ENCODE measurements around the gene KIAA0930. TPM values are rescaled to one million over a fixed set of nuclear protein-coding genes. Genes with fewer than 3 reads are reported as not detected.

KIAA0930 gene
- total RNA-seq, 2 experiments from 2014 or later, result 16.6 to 19.5 TPM

DNA sequence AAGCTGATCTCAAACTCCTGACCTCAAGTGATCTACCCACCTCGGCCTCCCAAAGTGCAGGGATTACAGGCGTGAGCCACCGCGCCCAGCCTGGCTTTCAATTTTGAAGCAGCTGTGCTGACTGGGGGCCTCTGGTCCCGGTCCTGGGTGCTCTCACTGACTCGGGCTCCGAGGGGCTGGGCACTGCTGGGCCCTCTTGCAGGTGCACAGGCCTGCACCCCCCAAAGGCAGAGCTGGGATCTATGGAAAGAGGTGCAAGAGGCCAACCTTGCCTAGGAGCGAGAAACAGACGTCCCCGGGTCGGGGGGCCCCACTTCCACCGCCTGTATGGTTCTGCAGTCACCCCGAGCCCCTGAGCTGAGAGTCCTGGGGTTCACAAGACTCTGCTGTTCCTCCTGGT, 33.2 kb downstream of the KIAA0930 start:
- no peaks in the 10 kb centered on the region for H3K27me3 Mint-ChIP-seq (ENCODE audit: low read depth)
- no peaks in the 10 kb centered on the region for H3K9me3 Mint-ChIP-seq
- no peak overlapping the region for H3K4me3 Mint-ChIP-seq
- CTCF ChIA-PET, result interaction anchor here (0.7 to 2.3 kb wide), 4 partner anchors 10 to 105 kb away, joined by 4 to 8 read pairs (median 7); no protein-coding TSS in a partner anchor
- peaks cover 1% of the 10 kb centered on the region for H3K36me3 Mint-ChIP-seq (ENCODE audit: low read depth)
- intact Hi-C loops (cut with micrococcal nuclease), result no loop called here
- no peak overlapping the region for H3K27ac Mint-ChIP-seq
- no peak for DNase-seq
- no peaks in the 10 kb centered on the region for H3K4me1 Mint-ChIP-seq (ENCODE audit: low read depth)

DNA sequence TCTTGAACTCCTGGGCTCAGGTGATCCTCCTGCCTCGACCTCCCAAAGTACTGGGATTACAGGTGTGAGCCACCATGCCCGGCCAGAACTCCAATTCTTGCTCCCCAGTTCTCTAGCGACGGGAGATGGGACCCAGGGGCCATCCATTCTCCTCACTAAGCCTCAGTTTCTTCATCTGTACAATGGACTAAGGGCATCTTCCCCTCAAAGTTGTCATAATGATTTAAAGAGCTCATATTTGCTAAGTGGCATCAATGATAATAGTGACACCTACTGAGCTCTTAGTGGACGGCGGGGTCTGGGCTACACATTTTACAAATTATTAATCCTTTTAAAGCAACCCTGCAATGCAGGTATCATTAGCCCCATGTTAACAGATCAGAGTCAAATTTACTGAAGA, 34.5 kb downstream of the KIAA0930 start:
- Mint-ChIP-seq H3K4me3 (no peak overlapping the region), H3K4me1 (ENCODE audit: low read depth) (no peaks in the 10 kb centered on the region), H3K27ac (no peak overlapping the region), H3K9me3 (no peaks in the 10 kb centered on the region), H3K36me3 (ENCODE audit: low read depth) (peaks cover 1% of the 10 kb centered on the region), H3K27me3 (ENCODE audit: low read depth) (no peaks in the 10 kb centered on the region)
- intact Hi-C loops (cut with micrococcal nuclease), result no loop called here
- CTCF ChIA-PET, result interaction anchor here (1.4 kb wide), 1 partner anchor 104 kb away, joined by 3 read pairs; no protein-coding TSS in a partner anchor
- DNase-seq, result no peak

DNA sequence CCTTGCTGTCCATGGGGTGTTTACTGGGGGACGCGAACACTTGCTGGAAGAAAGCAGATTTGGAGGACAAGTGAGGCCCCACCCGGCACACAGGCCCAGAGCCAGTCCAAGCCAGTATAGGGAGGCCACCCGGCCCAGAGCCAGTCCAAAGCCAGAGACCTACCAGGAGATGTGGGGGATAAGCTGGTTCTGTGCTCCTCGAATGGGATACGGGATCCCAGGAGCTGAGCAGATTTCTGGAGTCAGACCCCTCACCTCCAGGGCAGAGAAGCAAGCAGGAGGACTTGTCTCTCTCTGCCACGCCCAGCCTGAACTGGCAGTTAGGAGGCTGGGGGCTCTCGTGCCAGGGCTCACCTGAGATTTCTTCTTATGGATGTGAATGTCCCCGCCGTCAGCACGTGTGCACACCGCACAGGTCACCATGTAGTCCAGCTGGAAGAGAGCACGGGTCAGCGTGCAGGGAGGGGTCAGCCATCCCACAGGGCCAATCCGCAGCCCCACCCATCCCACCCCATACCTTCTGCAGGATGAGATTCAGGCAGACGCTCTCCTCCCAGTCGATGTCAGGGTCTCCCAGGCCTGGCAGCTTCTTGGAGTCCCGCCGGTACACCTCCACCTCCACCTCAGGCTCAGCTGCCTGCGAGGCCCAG, 35.3 kb downstream of the KIAA0930 start:
- peaks cover 1% of the 10 kb centered on the region for H3K36me3 Mint-ChIP-seq (ENCODE audit: low read depth)
- no peaks in the 10 kb centered on the region for H3K9me3 Mint-ChIP-seq
- no peaks in the 10 kb centered on the region for H3K27me3 Mint-ChIP-seq (ENCODE audit: low read depth)
- no peaks in the 10 kb centered on the region for H3K4me1 Mint-ChIP-seq (ENCODE audit: low read depth)
- H3K27ac Mint-ChIP-seq, result no peak overlapping the region
- DNase-seq, result no peak
- CTCF ChIA-PET, result interaction anchor here (0.7 kb wide), 1 partner anchor 24 kb away, joined by 3 read pairs; no protein-coding TSS in a partner anchor
- H3K4me3 Mint-ChIP-seq, result no peak overlapping the region
- intact Hi-C loops (cut with micrococcal nuclease), result no loop called here

DNA sequence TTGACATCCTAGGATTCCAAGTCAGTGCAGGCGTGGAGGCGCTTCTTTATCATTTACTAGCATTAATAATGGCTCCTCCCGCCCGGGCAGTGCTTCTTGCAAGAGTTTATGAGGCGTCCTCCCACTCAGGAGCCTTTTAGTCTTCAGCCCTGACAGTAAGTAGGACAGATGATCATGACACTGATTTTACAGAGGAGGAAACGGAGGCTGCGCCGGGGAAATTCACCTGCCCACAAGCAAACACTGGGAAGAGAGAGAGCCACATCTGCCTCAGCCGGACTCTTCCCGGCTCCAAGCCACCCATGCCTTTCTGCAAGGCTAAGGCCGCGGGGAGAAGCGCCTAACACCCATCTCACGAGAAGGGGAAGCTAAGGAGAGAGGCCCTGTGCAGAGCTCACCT, 35.9 kb downstream of the KIAA0930 start:
- intact Hi-C loops (cut with micrococcal nuclease), result no loop called here
- H3K27me3 Mint-ChIP-seq (ENCODE audit: low read depth), result no peaks in the 10 kb centered on the region
- no peak overlapping the region for H3K27ac Mint-ChIP-seq
- H3K36me3 Mint-ChIP-seq (ENCODE audit: low read depth), result peaks cover under 1% of the 10 kb centered on the region
- H3K4me3 Mint-ChIP-seq, result no peak overlapping the region
- CTCF ChIA-PET, result no interaction called here
- no peaks in the 10 kb centered on the region for H3K4me1 Mint-ChIP-seq (ENCODE audit: low read depth)
- H3K9me3 Mint-ChIP-seq, result no peaks in the 10 kb centered on the region
- no peak for DNase-seq

DNA sequence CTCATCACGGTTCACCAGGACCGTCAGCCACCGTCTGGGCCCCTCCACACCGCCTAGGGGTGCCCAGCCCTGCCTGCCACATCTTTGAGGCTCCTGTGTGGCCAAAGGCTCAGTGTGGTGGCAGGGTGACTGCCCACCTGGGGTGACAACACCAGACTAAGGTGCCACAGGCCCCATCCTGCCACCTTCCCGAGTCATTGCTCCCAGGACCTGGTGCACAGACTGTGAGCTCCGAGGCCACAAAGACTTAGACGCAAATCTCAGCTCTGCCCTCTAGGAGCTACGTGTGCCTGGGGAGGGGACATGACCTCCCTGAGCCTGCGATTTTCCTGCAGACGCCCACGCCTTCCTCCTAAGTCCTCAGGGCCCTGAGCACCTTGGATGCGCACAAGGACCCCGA, 36.5 kb downstream of the KIAA0930 start:
- Mint-ChIP-seq H3K9me3 (no peaks in the 10 kb centered on the region), H3K4me1 (ENCODE audit: low read depth) (no peaks in the 10 kb centered on the region), H3K27me3 (ENCODE audit: low read depth) (no peaks in the 10 kb centered on the region), H3K4me3 (no peak overlapping the region), H3K27ac (no peak overlapping the region), H3K36me3 (ENCODE audit: low read depth) (peaks cover 3% of the 10 kb centered on the region)
- intact Hi-C loops (cut with micrococcal nuclease), result no loop called here
- CTCF ChIA-PET, result no interaction called here
- no peak for DNase-seq

DNA sequence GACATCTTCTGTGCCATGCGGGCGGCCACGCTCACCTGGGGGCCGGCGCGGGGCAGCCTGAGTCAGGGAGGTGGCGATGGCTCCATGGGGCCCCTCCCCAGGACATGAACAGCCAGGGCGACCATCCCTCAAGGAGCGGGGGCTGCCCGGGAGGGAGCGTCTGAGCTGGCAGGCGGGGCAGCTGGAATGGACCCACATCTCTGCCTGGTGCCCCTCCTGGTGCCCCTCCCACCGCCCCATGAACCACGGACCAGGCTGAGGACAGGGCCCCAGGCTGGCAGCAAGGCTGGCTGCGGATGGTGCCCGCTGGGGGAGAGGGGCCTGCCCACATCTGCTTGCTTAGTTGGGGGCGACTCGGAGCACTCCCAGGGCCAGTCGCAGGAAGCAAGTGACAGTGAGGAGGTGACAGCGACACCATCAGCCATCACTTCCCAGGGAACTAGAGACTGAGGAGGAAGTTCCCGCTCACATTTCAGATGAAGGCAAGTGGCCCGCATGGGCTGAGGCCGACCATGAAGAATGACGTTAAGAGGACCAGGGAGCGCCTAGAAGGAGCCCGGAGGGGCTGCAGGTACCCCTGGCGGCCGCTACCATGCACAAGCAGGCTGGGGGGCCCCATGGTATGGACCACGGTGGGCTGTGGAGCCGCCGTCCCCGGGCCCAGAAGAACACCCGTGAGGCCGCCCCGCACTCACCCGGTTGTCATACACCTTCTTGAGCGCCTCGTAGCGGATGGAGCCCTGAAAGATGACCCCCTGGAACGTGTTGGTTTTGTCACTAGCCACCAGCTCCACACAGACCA, 37.3 kb downstream of the KIAA0930 start:
- CTCF ChIA-PET, result no interaction called here
- intact Hi-C loops (cut with micrococcal nuclease), result no loop called here
- no peaks in the 10 kb centered on the region for H3K27me3 Mint-ChIP-seq (ENCODE audit: low read depth)
- no peak for DNase-seq
- H3K27ac Mint-ChIP-seq, result no peak overlapping the region
- no peaks in the 10 kb centered on the region for H3K9me3 Mint-ChIP-seq
- no peak overlapping the region for H3K4me3 Mint-ChIP-seq
- H3K36me3 Mint-ChIP-seq (ENCODE audit: low read depth), result peaks cover 3% of the 10 kb centered on the region
- no peaks in the 10 kb centered on the region for H3K4me1 Mint-ChIP-seq (ENCODE audit: low read depth)

DNA sequence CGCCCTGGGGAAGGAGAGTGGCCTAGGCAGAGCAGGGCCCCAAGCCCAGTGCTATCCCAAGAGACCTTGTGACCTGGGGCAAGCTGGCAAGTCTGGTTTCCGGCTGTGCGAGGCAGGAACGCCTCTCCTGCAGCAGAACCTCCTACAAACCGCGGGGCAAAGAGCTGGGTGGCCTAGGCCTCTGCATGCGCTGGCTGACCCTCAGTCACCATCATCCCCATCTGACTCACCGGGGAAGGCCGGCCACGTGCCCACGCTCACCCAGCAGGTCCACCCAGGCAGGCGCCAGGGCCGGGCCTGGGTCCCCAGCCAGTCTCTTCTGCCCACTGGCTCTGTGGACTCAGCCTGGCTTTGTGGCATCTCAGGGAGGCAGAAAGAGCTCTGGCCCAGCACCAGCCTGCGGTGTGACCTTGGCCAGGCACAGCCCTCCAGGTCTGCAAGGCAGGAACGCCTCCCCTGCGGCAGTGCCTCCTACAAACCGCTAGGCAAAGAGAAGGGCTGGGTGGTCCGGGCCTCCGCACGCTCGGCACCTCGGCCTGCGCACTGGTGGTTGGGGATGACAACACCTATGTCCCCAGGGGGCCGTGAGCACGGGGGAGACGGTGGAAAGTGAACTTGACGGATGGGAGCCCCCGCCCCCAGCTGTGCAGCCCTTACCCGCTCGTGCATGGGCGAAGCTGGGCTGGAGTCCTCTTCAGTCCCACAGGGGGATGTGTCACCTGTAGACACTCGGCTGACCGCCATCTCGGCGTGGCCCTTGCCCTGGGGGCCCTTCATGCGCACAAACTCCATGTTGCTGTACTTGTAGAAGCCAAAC, 38.2 kb downstream of the KIAA0930 start:
- CTCF ChIA-PET, result no interaction called here
- Mint-ChIP-seq H3K27me3 (ENCODE audit: low read depth) (no peaks in the 10 kb centered on the region), H3K36me3 (ENCODE audit: low read depth) (peaks cover 6% of the 10 kb centered on the region), H3K27ac (no peak overlapping the region), H3K9me3 (no peaks in the 10 kb centered on the region), H3K4me1 (ENCODE audit: low read depth) (no peaks in the 10 kb centered on the region), H3K4me3 (no peak overlapping the region)
- intact Hi-C loops (cut with micrococcal nuclease), result no loop called here
- DNase-seq, result no peak

DNA sequence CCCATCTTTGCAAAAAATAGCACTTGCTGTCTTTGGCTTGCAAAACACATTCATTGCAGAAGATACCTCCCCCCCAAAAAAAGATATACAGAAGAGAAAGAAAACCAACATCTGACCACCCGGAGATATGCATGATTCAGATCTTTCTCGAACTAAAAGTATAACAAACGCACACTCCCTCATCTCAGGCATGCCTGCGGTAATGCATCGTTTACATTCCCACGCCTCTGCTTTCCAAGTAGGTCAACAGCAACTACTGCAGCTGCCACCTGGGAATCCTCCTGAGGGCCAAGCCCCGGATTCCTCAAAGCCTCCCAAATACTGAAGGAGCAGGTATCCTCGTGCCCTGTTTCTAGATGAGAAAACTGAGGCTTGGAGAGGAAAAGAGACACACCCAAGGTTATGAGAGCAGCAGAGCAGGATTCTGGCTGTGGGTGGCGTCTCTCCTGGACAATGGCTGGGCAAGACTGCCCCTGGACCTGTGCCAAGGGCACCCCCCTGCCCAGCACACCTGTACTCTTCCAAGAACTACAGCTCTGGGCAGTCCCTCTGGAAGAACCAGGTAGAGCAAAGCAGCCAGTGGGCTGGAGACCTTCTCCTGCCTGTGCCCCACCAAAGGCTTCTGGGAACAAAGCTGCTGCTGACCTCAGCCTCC, 38.9 kb downstream of the KIAA0930 start:
- CTCF ChIA-PET, result no interaction called here
- Mint-ChIP-seq H3K4me3 (no peak overlapping the region), H3K9me3 (no peaks in the 10 kb centered on the region), H3K27ac (no peak overlapping the region), H3K36me3 (ENCODE audit: low read depth) (peaks cover 6% of the 10 kb centered on the region), H3K27me3 (ENCODE audit: low read depth) (no peaks in the 10 kb centered on the region), H3K4me1 (ENCODE audit: low read depth) (no peaks in the 10 kb centered on the region)
- DNase-seq, result no peak
- intact Hi-C loops (cut with micrococcal nuclease), result no loop called here

DNA sequence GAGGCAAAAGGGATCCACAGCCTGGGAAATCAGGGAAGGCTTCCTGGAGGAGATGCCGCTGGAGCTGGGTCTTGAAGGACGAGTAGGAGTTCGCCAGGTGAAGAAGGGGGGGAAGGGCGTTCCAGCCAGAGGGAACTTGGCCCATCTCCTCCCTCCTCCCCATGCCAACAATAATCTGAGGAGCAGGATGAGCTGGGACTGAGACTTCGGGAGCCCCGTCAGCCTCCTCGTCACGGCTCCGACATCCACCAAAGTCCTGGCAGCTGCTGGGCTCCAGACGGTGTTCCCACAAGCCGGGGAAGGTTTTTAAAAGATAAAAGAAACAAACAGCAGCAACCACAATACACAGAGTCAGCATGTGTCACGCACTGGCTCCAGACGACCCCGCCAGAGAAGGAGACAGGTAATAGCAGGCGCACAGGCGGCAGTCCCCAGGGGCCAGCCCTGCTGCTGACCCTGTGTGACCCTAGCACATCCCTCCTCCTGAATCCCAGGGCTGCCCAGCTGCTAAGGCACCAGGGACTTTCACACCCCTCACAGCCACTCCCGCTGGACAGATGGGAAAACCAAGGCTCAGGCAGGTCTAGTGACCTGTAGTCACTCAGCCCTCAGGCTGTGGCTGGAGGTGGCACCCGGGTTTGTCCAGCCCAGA, 39.7 kb downstream of the KIAA0930 start:
- H3K4me3 Mint-ChIP-seq, result no peak overlapping the region
- no peak overlapping the region for H3K27ac Mint-ChIP-seq
- intact Hi-C loops (cut with micrococcal nuclease), result no loop called here
- no peaks in the 10 kb centered on the region for H3K4me1 Mint-ChIP-seq (ENCODE audit: low read depth)
- no peaks in the 10 kb centered on the region for H3K27me3 Mint-ChIP-seq (ENCODE audit: low read depth)
- H3K9me3 Mint-ChIP-seq, result no peaks in the 10 kb centered on the region
- CTCF ChIA-PET, result no interaction called here
- H3K36me3 Mint-ChIP-seq (ENCODE audit: low read depth), result peaks cover 6% of the 10 kb centered on the region
- DNase-seq, result no peak

DNA sequence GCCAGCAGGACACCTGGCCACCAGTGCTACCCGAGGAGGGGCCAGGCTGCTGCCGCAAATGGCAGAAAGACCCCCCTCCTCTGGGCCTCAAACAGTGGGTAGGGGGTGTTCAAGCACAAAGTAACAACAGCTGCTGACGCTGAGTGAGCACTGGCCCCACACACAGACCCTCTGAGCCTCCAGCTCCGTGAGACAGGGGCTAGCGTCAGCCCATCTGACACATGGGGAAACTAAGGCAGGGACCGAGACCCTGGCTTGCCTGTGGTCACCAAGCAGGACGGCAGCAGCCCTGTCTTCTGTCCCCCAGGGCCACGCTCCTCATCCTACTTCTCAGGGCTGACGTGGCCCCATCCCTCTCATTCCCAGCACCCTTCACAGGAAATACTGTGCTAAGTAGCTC, 40.5 kb downstream of the KIAA0930 start:
- Mint-ChIP-seq H3K27me3 (ENCODE audit: low read depth) (no peaks in the 10 kb centered on the region), H3K36me3 (ENCODE audit: low read depth) (peaks cover 6% of the 10 kb centered on the region), H3K4me3 (no peak overlapping the region), H3K4me1 (ENCODE audit: low read depth) (no peaks in the 10 kb centered on the region), H3K27ac (no peak overlapping the region), H3K9me3 (no peaks in the 10 kb centered on the region)
- DNase-seq, result no peak
- intact Hi-C loops (cut with micrococcal nuclease), result no loop called here
- CTCF ChIA-PET, result no interaction called here

DNA sequence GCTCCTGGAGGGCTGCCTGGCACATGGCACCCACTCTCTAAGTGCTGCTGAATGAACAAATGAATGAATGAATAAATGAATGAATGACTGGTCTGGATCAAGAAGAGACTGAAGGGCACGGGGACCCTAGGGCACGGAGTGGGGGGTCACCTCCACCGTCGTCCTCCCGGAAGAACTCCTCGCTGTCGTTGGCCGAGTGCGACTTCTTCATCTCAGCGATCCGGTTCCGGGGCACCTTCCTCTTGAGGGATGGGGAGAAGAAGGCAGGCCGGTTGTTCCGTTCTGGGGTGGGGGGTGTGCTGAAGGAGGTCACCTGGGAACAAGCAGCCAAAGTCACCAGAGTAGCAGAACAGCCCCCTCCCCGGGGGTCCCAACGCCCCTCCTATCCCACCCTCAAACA, 41.0 kb downstream of the KIAA0930 start:
- CTCF ChIA-PET, result no interaction called here
- H3K9me3 Mint-ChIP-seq, result no peaks in the 10 kb centered on the region
- H3K36me3 Mint-ChIP-seq (ENCODE audit: low read depth), result peaks cover 6% of the 10 kb centered on the region
- H3K4me3 Mint-ChIP-seq, result no peak overlapping the region
- no peaks in the 10 kb centered on the region for H3K27me3 Mint-ChIP-seq (ENCODE audit: low read depth)
- no peak for DNase-seq
- H3K27ac Mint-ChIP-seq, result no peak overlapping the region
- no peaks in the 10 kb centered on the region for H3K4me1 Mint-ChIP-seq (ENCODE audit: low read depth)
- intact Hi-C loops (cut with micrococcal nuclease), result no loop called here

DNA sequence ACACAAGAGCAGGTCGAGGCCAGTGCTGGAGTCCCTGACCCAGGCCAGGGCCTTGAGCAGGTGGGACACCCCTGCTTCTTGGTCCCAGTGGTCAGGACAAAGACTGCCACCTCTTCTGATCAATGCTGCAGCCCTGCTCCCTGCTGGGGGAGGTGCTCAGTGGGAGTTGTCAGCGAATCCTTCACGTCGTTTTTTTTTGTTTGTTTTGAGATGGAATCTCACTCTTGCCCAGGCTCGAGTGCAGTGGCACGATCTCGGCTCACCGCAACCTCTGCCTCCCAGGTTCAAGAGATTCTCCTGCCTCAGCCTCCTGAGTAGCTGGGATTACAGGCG, 42.3 kb downstream of the KIAA0930 start:
- intact Hi-C loops (cut with micrococcal nuclease), result no loop called here
- Mint-ChIP-seq H3K36me3 (ENCODE audit: low read depth) (peaks cover 6% of the 10 kb centered on the region), H3K4me3 (no peak overlapping the region), H3K4me1 (ENCODE audit: low read depth) (no peaks in the 10 kb centered on the region), H3K27ac (no peak overlapping the region), H3K27me3 (ENCODE audit: low read depth) (no peaks in the 10 kb centered on the region), H3K9me3 (no peaks in the 10 kb centered on the region)
- DNase-seq, result no peak
- CTCF ChIA-PET, result interaction anchor here (2.4 kb wide), 1 partner anchor 10 kb away, joined by 8 read pairs; no protein-coding TSS in a partner anchor
